Mesenchymal stem cell (in vitro differentiated cells and primary cell): Measurements from ENCODE around the gene ANKS1A.

Experiments used
- DNase-seq: peaks from one replicate; pipeline ENCODE4 v3.0.0-alpha.2; 2013
- H2AFZ ChIP-seq: one replicate; pipeline ENCODE4 v1.6.1; 2013; ENCODE audit warnings: low read depth, mild to moderate bottlenecking, control low read depth, inconsistent platforms, low read length, moderate library complexity
- H2AK5ac ChIP-seq: 2 replicates; pipeline ENCODE4 v1.6.1; 2013; ENCODE audit warnings: low read length, moderate library complexity, mild to moderate bottlenecking, inconsistent platforms; ENCODE audit not compliant: severe bottlenecking
- H2BK120ac ChIP-seq: one replicate; pipeline ENCODE4 v1.6.1; 2013; ENCODE audit warnings: low read depth, mild to moderate bottlenecking, inconsistent platforms, low read length, moderate library complexity
- H2BK12ac ChIP-seq, 2 experiments: one replicate each; pipeline ENCODE4 v1.6.1; 2013; ENCODE audit warnings: inconsistent platforms in 2 of 2, low read length in 2 of 2, mild to moderate bottlenecking in 2 of 2, moderate library complexity in 2 of 2, control low read depth in 1 of 2
- H2BK15ac ChIP-seq: one replicate; pipeline ENCODE4 v1.6.1; 2013; ENCODE audit warnings: mild to moderate bottlenecking, low read depth, inconsistent platforms; ENCODE audit not compliant: poor library complexity, severe bottlenecking
- H2BK5ac ChIP-seq: 2 replicates; pipeline ENCODE4 v1.6.1; 2013; ENCODE audit warnings: low read depth, mild to moderate bottlenecking, low read length, control low read depth, inconsistent platforms; ENCODE audit not compliant: poor library complexity, severe bottlenecking
- H3K14ac ChIP-seq, 2 experiments: one replicate each; pipeline ENCODE4 v1.6.1; 2013; ENCODE audit warnings: inconsistent platforms in 2 of 2, low read length in 2 of 2, control low read depth in 1 of 2, mild to moderate bottlenecking in 1 of 2, moderate library complexity in 1 of 2
- H3K18ac ChIP-seq, 2 experiments: one replicate each; pipeline ENCODE4 v1.6.1; 2013; ENCODE audit warnings: inconsistent platforms in 2 of 2, low read length in 2 of 2, control low read depth in 1 of 2, low read depth in 1 of 2, mild to moderate bottlenecking in 1 of 2
- H3K23ac ChIP-seq, 2 experiments: one replicate each; pipeline ENCODE4 v1.6.1; 2013; ENCODE audit warnings: inconsistent platforms in 2 of 2, low read length in 2 of 2, mild to moderate bottlenecking in 2 of 2, moderate library complexity in 2 of 2, control low read depth in 1 of 2
- H3K27ac ChIP-seq: 2 replicates; pipeline ENCODE4 v1.5.1; 2013; ENCODE audit warnings: mild to moderate bottlenecking, moderate library complexity, low read length, control low read depth, inconsistent platforms; ENCODE audit not compliant: poor library complexity, severe bottlenecking
- H3K27me3 ChIP-seq, 2 experiments: 2 replicates each; pipeline versions ENCODE4 v1.6.1 to v1.7.0; 2013; ENCODE audit warnings: low read length in 2 of 2, mild to moderate bottlenecking in 2 of 2, moderate library complexity in 2 of 2, control low read depth in 1 of 2, inconsistent platforms in 1 of 2; ENCODE audit not compliant: control insufficient read depth in 1 of 2, insufficient read depth in 1 of 2
- H3K36me3 ChIP-seq, 2 experiments: 2 replicates each; pipeline versions ENCODE4 v1.6.1 to v1.7.0; 2013; ENCODE audit warnings: low read length in 2 of 2, control low read depth in 1 of 2, inconsistent platforms in 1 of 2, low read depth in 1 of 2, mild to moderate bottlenecking in 1 of 2; ENCODE audit not compliant: insufficient read depth in 2 of 2, control insufficient read depth in 1 of 2
- H3K4ac ChIP-seq, 2 experiments: one replicate each; pipeline ENCODE4 v1.6.1; 2013; ENCODE audit warnings: inconsistent platforms in 2 of 2, low read length in 2 of 2, mild to moderate bottlenecking in 2 of 2, moderate library complexity in 2 of 2, control low read depth in 1 of 2, low read depth in 1 of 2
- H3K4me1 ChIP-seq: 2 replicates; pipeline ENCODE4 v1.6.1; 2013; ENCODE audit warnings: low read depth, low read length, control low read depth; ENCODE audit not compliant: control insufficient read depth, insufficient read depth
- H3K4me2 ChIP-seq: 2 replicates; pipeline ENCODE4 v1.6.1; 2013; ENCODE audit warnings: low read length, mild to moderate bottlenecking, inconsistent platforms; ENCODE audit not compliant: poor library complexity, severe bottlenecking
- H3K4me3 ChIP-seq, 2 experiments: 2 replicates each; pipeline versions ENCODE4 v1.5.1 to v1.7.0; 2013; ENCODE audit warnings: low read length in 2 of 2, mild to moderate bottlenecking in 2 of 2, control low read depth in 1 of 2, low read depth in 1 of 2; ENCODE audit not compliant: insufficient read depth in 1 of 2
- H3K79me1 ChIP-seq: replicated peaks from 2 replicates; pipeline ENCODE4 v1.6.1; 2013; ENCODE audit warnings: mild to moderate bottlenecking, control low read depth, low read length, inconsistent platforms; ENCODE audit not compliant: poor library complexity, severe bottlenecking
- H3K9ac ChIP-seq: 2 replicates; pipeline ENCODE4 v1.7.0; 2013; ENCODE audit warnings: mild to moderate bottlenecking, low read length, moderate library complexity
- H3K9me3 ChIP-seq: 2 replicates; pipeline ENCODE4 v1.7.0; 2013; ENCODE audit warnings: mild to moderate bottlenecking, low read length; ENCODE audit not compliant: control insufficient read depth
- H4K8ac ChIP-seq: one replicate; pipeline ENCODE4 v1.6.1; 2013; ENCODE audit warnings: inconsistent platforms, mild to moderate bottlenecking, low read length, moderate library complexity
- H4K91ac ChIP-seq: one replicate; pipeline ENCODE4 v1.6.1; 2013; ENCODE audit warnings: mild to moderate bottlenecking, low read length, inconsistent platforms
- WGBS: methylation state at CpG from one replicate; pipeline ENCODE4 v1.1.7; 2013; ENCODE audit warnings: mixed read lengths; 5-methylcytosine and 5-hydroxymethylcytosine counted together

Gene ANKS1A

GRCh38 chr6:35078896-35079295, 189.8 kb downstream of the ANKS1A start:
- H3K27ac ChIP-seq, result no peak overlapping the region
- WGBS, result over 99% methylated on average over 7 of the region's 11 CpGs

DNA sequence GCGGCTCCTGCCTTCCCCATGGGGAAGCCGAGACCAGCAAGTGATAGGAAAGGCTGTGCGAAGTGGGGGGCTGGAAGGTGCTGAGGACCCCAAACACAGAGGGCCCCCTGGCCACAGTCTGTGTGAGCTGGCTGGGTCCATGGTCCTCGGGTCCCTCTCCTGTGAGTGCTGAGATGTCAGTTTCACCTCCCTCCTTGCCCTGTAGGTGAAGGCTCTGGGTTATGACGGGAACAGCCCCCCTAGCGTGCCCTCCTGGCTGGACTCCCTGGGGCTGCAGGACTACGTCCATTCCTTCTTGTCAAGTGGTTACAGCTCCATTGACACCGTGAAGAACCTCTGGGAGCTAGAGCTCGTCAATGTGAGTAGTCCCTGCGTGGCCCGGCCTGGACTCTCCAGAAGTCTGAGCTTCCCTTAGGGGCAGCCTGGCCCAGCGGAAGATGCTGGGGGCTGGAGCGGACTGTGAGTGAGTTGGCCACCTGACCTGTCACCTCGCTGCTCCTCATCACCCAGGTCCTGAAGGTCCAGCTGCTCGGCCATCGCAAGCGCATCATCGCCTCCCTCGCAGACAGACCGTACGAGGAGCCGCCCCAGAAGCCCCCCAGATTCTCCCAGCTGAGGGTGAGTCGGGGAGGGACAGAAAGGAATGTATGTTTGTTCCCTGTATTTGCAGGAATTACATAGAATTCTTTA, 190.4 kb downstream of the ANKS1A start:
- H2BK15ac ChIP-seq, result no peak overlapping the region
- no peaks in the 10 kb centered on the region for H3K9me3 ChIP-seq
- no peak overlapping the region for H2BK120ac ChIP-seq
- H2AK5ac ChIP-seq, result no peak overlapping the region
- no peak overlapping the region for H3K14ac ChIP-seq
- no peak overlapping the region for H3K23ac ChIP-seq
- H3K4me2 ChIP-seq, result no peak overlapping the region
- no peak overlapping the region for H2BK12ac ChIP-seq
- H3K4ac ChIP-seq, result no peak overlapping the region
- H2BK5ac ChIP-seq, result no peak overlapping the region
- H3K27me3 ChIP-seq, result no peaks in the 10 kb centered on the region
- DNase-seq, result no peak
- H3K27ac ChIP-seq, result no peak overlapping the region
- H3K9ac ChIP-seq, result no peak overlapping the region
- WGBS, result 97% methylated on average over 22 of the region's 23 CpGs
- H4K8ac ChIP-seq, result no peak overlapping the region
- no peak overlapping the region for H3K4me3 ChIP-seq
- no peak overlapping the region for H3K18ac ChIP-seq
- H3K79me1 ChIP-seq, result peaks cover 2% of the 10 kb centered on the region
- no peak overlapping the region for H2AFZ ChIP-seq
- H3K36me3 ChIP-seq, result peaks cover 45 to 65% of the 10 kb centered on the region in 2 experiments
- H3K4me1 ChIP-seq, result peaks cover 26% of the 10 kb centered on the region
- no peak overlapping the region for H4K91ac ChIP-seq

More at GRCh38 chr6:35078896-35079295, 189.8 kb downstream of the ANKS1A start:
- Histone ChIP-seq H3K9ac (no peak overlapping the region), H4K8ac (no peak overlapping the region), H3K4ac (no peak overlapping the region), H3K4me2 (no peak overlapping the region), H3K23ac (no peak overlapping the region), H2AFZ (no peak overlapping the region), H4K91ac (peak overlapping the region; percentile 35), H3K18ac (no peak overlapping the region), H2BK12ac (no peak overlapping the region), H2AK5ac (no peak overlapping the region), H3K9me3 (no peaks in the 10 kb centered on the region), H3K79me1 (peaks cover 2% of the 10 kb centered on the region), H3K14ac (no peak overlapping the region), H3K4me1 (peaks cover 26% of the 10 kb centered on the region), H3K27me3 (no peaks in the 10 kb centered on the region), H2BK120ac (no peak overlapping the region), H2BK15ac (no peak overlapping the region), H2BK5ac (no peak overlapping the region), H3K36me3 (peaks cover 44 to 65% of the 10 kb centered on the region in 2 experiments), H3K4me3 (no peak overlapping the region)
- no peak for DNase-seq

DNA sequence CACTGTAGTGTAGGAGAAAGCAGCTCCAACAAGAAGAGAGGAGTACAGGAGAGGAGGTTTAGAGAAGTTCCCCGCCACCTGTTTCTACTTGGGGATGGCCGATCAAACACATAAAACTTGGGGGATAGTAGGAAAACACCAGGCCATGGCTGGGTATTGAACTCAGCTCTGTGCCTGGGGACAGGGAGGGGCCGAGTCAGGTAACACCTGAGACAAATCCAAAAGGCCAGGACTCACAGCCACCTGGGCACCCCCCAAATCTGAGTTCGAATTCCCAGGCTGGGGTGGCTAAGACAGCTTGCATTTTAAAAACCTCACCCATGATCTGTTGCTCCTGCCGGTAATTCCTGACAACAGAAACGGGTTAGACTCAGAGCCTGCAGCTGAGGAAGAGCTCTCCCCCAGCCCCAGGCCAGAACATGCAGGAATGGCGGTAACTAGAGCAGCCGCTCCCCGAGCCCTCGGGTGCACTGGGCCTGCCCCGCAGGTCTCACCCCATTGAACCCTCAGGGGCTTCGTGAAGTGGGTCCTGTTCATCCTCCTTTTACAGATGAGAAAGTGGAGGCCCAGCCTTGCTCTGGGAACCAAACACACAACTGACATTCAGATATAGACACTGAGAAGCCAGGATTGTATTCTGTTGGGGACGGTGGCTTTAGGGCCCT, 191.1 kb downstream of the ANKS1A start:
- no peak overlapping the region for H3K4ac ChIP-seq
- no peak overlapping the region for H3K9ac ChIP-seq
- H2AFZ ChIP-seq, result no peak overlapping the region
- H3K4me2 ChIP-seq, result no peak overlapping the region
- no peak overlapping the region for H2BK5ac ChIP-seq
- peaks cover 50 to 69% of the 10 kb centered on the region in 2 experiments for H3K36me3 ChIP-seq
- no peak overlapping the region for H2BK15ac ChIP-seq
- no peak overlapping the region for H4K91ac ChIP-seq
- H3K18ac ChIP-seq, result no peak overlapping the region
- no peaks in the 10 kb centered on the region for H3K79me1 ChIP-seq
- WGBS, result 93% methylated on average over 13 of the region's 13 CpGs
- no peak overlapping the region for H2BK12ac ChIP-seq
- no peak overlapping the region for H3K4me3 ChIP-seq
- no peak overlapping the region for H4K8ac ChIP-seq
- H3K23ac ChIP-seq, result no peak overlapping the region
- no peaks in the 10 kb centered on the region for H3K27me3 ChIP-seq
- no peak overlapping the region for H2BK120ac ChIP-seq
- H2AK5ac ChIP-seq, result no peak overlapping the region
- peaks cover 26% of the 10 kb centered on the region for H3K4me1 ChIP-seq
- H3K9me3 ChIP-seq, result no peaks in the 10 kb centered on the region
- no peak overlapping the region for H3K27ac ChIP-seq
- no peak for DNase-seq
- no peak overlapping the region for H3K14ac ChIP-seq

DNA sequence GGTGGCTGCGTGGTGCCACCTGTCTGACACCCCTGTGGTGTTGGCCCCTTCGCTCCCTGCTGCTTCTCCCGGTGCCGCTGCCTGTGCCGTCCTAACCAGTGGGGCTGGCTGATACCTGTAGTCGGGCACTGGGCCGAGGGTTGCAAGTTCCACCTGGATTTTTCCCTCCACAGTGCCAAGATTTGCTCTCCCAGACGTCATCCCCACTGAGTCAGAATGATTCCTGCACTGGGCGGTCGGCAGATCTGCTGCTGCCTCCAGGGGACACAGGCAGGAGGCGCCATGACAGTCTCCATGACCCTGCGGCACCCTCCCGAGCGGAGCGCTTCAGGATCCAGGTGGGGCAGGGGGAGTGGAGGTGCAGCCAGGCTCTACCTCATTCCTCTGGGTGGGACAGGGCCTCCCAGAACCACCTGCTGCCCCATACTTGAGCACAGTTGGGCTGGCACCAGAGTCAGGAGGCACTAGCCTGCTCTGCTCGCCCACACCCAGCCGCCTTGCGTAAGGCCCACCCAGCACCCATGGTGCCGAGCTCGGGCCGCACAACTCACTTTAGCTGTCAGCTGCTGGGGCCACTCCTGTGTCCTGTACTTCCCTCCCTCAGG, 191.9 kb downstream of the ANKS1A start:
- Histone ChIP-seq H3K9me3 (no peaks in the 10 kb centered on the region), H3K27ac (peak overlapping the region; percentile 63), H3K27me3 (no peaks in the 10 kb centered on the region), H2BK120ac (no peak overlapping the region), H3K79me1 (no peaks in the 10 kb centered on the region), H2AK5ac (no peak overlapping the region), H2BK12ac (no peak overlapping the region), H3K4ac (no peak overlapping the region), H3K4me1 (peaks cover 26% of the 10 kb centered on the region), H3K4me3 (no peak overlapping the region), H3K4me2 (no peak overlapping the region), H4K8ac (no peak overlapping the region), H2AFZ (no peak overlapping the region), H4K91ac (no peak overlapping the region), H3K9ac (no peak overlapping the region), H2BK15ac (no peak overlapping the region), H3K18ac (no peak overlapping the region), H3K14ac (no peak overlapping the region), H2BK5ac (no peak overlapping the region), H3K23ac (no peak overlapping the region), H3K36me3 (peaks cover 57 to 77% of the 10 kb centered on the region in 2 experiments)
- WGBS, result 95% methylated on average over 21 of the region's 21 CpGs
- no peak for DNase-seq
